ENCODE results near the gene APBB1IP.
A peak's percentile ranks its signal among the peaks of the same experiment; 100 is the strongest.
"Not testable (repeated sequence)": the region's sequence is repeated elsewhere in the genome, so short reads cannot be mapped to it uniquely, and the experiment has no call there.

Gene APBB1IP

DNA sequence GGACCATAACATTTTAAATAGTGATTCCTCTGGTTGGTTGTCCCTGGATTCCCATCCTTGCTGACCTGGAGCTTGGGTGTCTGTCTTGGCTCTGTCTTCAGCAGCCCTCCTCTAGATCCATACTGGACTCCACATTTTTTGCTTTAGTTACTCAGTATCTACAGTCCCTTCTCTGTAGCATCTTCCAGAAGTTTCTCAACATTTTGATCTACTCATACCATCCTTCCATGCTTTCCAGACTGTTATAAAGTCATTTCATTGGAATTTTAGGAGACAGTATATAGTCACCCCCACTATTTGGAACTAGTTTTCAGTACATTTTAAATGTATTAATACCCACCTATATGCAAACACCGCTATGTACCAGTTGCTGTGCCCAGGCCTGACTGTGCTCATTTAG lies 25.8 kb downstream of the APBB1IP start:
- peak overlapping the region; percentile 47 for H3K4me2 ChIP-seq (ENCODE audit: low read length)

DNA sequence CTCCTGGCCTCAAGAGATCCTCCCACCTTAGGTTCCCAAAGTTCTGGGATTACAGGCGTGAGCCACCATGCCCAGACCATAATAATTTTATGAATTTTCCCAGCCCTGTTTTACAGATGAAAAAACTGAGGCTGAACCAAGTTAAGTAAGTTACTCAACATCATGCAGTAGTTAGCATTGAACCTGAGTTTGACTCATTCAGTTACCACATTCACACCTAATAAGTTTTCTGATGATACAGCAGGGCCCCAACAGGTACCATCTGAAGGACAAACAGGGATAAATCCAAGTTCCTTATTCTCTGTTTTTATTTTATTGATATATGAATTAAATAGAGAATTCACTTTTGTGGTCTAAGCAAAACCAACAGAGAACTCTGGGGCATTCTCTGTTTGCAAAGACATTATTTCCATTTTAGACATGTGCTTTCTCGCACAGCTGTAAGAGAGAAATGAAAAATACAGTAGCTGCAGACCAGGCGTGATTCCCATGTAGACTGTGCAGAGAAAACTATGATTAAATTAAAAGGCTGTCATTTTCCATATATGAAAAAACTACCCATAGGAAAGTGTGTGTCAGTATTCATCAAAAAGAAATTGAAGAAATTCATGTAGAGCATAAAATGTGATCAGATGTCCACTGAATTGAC lies 26.6 kb downstream of the APBB1IP start:
- H3F3A ChIP-seq (ENCODE audit: control insufficient read depth, insufficient read depth) = peaks cover 39% of the 10 kb centered on the region
- TF ChIP-seq EZH2phosphoT487 (IDR thresholded peaks at IDR 0.05; ENCODE audit: borderline replicate concordance, low read length) (no peak), CTCF (IDR thresholded peaks at IDR 0.05; ENCODE audit: low read depth, low read length, poor library complexity, severe bottlenecking) (no peak)
- H3K27ac ChIP-seq (ENCODE audit: low read depth, low read length) = peak overlapping the region; percentile 62
- H3K4me3 ChIP-seq (ENCODE audit: low read length) = no peak overlapping the region
- no peaks in the 10 kb centered on the region for H3K9me2 ChIP-seq (replicated peaks; ENCODE audit: control insufficient read depth, low read length)
- H3K4me1 ChIP-seq (ENCODE audit: control insufficient read depth, low read length) = peaks cover 94% of the 10 kb centered on the region
- no peaks in the 10 kb centered on the region for H4K20me1 ChIP-seq (ENCODE audit: control insufficient read depth, insufficient read depth, low read depth, low read length)
- peak overlapping the region; percentile 47 for H3K4me2 ChIP-seq (ENCODE audit: low read length)
- H3K27me3 ChIP-seq (ENCODE audit: control insufficient read depth, low read length) = no peaks in the 10 kb centered on the region
- H3K9me3 ChIP-seq (ENCODE audit: control insufficient read depth, insufficient read depth, low read length) = no peaks in the 10 kb centered on the region
- H3K36me3 ChIP-seq (ENCODE audit: control insufficient read depth, low read length) = peaks cover 78% of the 10 kb centered on the region
- peaks cover 98% of the 10 kb centered on the region for H3K79me2 ChIP-seq (ENCODE audit: control insufficient read depth, low read length)

More for the DNA sequence above, 25.8 kb downstream of the APBB1IP start:
- no peak for TF ChIP-seq EZH2phosphoT487 (IDR thresholded peaks at IDR 0.05; ENCODE audit: borderline replicate concordance, low read length)
- TF ChIP-seq CTCF (IDR thresholded peaks at IDR 0.05; ENCODE audit: low read depth, low read length, poor library complexity, severe bottlenecking) = no peak
- Histone ChIP-seq H3K9me3 (ENCODE audit: control insufficient read depth, insufficient read depth, low read length) (no peaks in the 10 kb centered on the region), H3K27me3 (ENCODE audit: control insufficient read depth, low read length) (no peaks in the 10 kb centered on the region), H3F3A (ENCODE audit: control insufficient read depth, insufficient read depth) (peaks cover 39% of the 10 kb centered on the region), H3K79me2 (ENCODE audit: control insufficient read depth, low read length) (peaks cover 99% of the 10 kb centered on the region), H4K20me1 (ENCODE audit: control insufficient read depth, insufficient read depth, low read depth, low read length) (no peaks in the 10 kb centered on the region), H3K27ac (ENCODE audit: low read depth, low read length) (peak overlapping the region; percentile 62), H3K4me3 (ENCODE audit: low read length) (peak overlapping the region; percentile 11; the same call in 1 of the 2 replicates), H3K9me2 (replicated peaks; ENCODE audit: control insufficient read depth, low read length) (no peaks in the 10 kb centered on the region), H3K4me1 (ENCODE audit: control insufficient read depth, low read length) (peaks cover 92% of the 10 kb centered on the region), H3K36me3 (ENCODE audit: control insufficient read depth, low read length) (peaks cover 77% of the 10 kb centered on the region)

- Histone ChIP-seq H3K36me3 (ENCODE audit: control insufficient read depth, low read length) (peaks cover 80% of the 10 kb centered on the region), H3K79me2 (ENCODE audit: control insufficient read depth, low read length) (peaks cover 98% of the 10 kb centered on the region), H3K4me1 (ENCODE audit: control insufficient read depth, low read length) (peaks cover 98% of the 10 kb centered on the region), H3K4me2 (ENCODE audit: low read length) (peak overlapping the region; percentile 93; the same call in 1 of the 2 replicates), H3K27ac (ENCODE audit: low read depth, low read length) (peak overlapping the region; percentile 92), H3F3A (ENCODE audit: control insufficient read depth, insufficient read depth) (peaks cover 39% of the 10 kb centered on the region)
- H3K4me3 ChIP-seq (ENCODE audit: low read length); H3K9me3 ChIP-seq (ENCODE audit: control insufficient read depth, insufficient read depth, low read length); H3K9me2 ChIP-seq (replicated peaks; ENCODE audit: control insufficient read depth, low read length); H4K20me1 ChIP-seq (ENCODE audit: control insufficient read depth, insufficient read depth, low read depth, low read length); H3K27me3 ChIP-seq (ENCODE audit: control insufficient read depth, low read length): not testable (repeated sequence)
These were observed 28.4 kb downstream of the APBB1IP start for GRCh38 chr10:26466531-26466930.

DNA sequence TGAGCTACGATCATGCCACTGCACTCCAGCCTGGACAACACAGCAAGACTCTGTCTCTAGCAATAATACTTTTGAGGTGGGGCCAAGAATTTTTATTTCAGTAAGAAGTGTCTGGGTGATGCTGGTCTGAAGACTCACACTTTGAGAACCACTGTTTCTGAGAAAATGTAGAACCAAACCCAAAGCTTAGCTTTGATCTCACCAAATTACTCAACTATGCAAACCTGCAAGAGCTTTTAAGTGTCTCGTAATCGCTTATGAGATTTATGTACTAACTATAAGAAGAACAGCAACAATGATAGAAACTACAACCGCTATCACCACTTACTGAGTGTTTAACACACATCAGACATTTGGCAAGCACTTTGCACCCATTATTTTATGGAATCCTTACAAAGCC lies 29.5 kb downstream of the APBB1IP start:
- H3K9me3 ChIP-seq (ENCODE audit: control insufficient read depth, insufficient read depth, low read length) = no peaks in the 10 kb centered on the region
- H4K20me1 ChIP-seq (ENCODE audit: control insufficient read depth, insufficient read depth, low read depth, low read length) = no peaks in the 10 kb centered on the region
- H3K27me3 ChIP-seq (ENCODE audit: control insufficient read depth, low read length) = no peaks in the 10 kb centered on the region
- H3K27ac ChIP-seq (ENCODE audit: low read depth, low read length) = peak overlapping the region; percentile 92
- peaks cover 98% of the 10 kb centered on the region for H3K4me1 ChIP-seq (ENCODE audit: control insufficient read depth, low read length)
- H3K9me2 ChIP-seq (replicated peaks; ENCODE audit: control insufficient read depth, low read length) = no peaks in the 10 kb centered on the region
- H3F3A ChIP-seq (ENCODE audit: control insufficient read depth, insufficient read depth) = peaks cover 43% of the 10 kb centered on the region
- H3K36me3 ChIP-seq (ENCODE audit: control insufficient read depth, low read length) = peaks cover 78% of the 10 kb centered on the region
- peak overlapping the region; percentile 70 for H3K4me3 ChIP-seq (ENCODE audit: low read length)
- peaks cover 98% of the 10 kb centered on the region for H3K79me2 ChIP-seq (ENCODE audit: control insufficient read depth, low read length)
- TF ChIP-seq CTCF (IDR thresholded peaks at IDR 0.05; ENCODE audit: low read depth, low read length, poor library complexity, severe bottlenecking) = no peak
- TF ChIP-seq EZH2phosphoT487 (IDR thresholded peaks at IDR 0.05; ENCODE audit: borderline replicate concordance, low read length) = no peak
- H3K4me2 ChIP-seq (ENCODE audit: low read length) = peak overlapping the region; percentile 93

Data from DOHH2 (cell line).